H1 (cell line): ENCODE data around the gene TMEM38A. TPM values are rescaled to one million over a fixed set of nuclear protein-coding genes. Genes with fewer than 3 reads are reported as not detected.

Experiments
- CTCF ChIA-PET: fragments of 300-600 bp; sonication (Branson Sonifier 250); formaldehyde crosslinking; loops from one replicate; lab custom pipeline; 2021; ENCODE audit not compliant: partially characterized antibody; lab: Charles Lee
- POLR2A ChIA-PET: fragments of 300-600 bp; sonication (Branson Sonifier 250); formaldehyde crosslinking; loops from one replicate; lab custom pipeline; 2021; ENCODE audit warnings: inconsistent platforms; ENCODE audit not compliant: partially characterized antibody; lab: Charles Lee
- DNase-seq, 2 experiments: peaks; one replicate each; pipeline versions ENCODE4 v3.0.0 to v3.0.0-alpha.2; 2010 to 2022; ENCODE audit warnings: low spot score in 2 of 2, low read depth in 1 of 2, mixed read lengths in 1 of 2
- FAIRE-seq: peaks from 2 replicates; lab custom pipeline; 2011; peaks lifted over from hg19 to GRCh38; lab: Jason Lieb, UNC
- H2AFZ ChIP-seq: 2 replicates; pipeline ENCODE4 v1.8.1; 2012; ENCODE audit warnings: low read length, inconsistent platforms
- H2AK5ac ChIP-seq: 2 replicates; pipeline ENCODE4 v1.6.1; 2013; ENCODE audit warnings: low read depth, low read length
- H2BK120ac ChIP-seq: replicated peaks from 2 replicates; pipeline ENCODE3; 2013; ENCODE audit warnings: low read depth, low read length, inconsistent platforms
- H2BK12ac ChIP-seq: 2 replicates; pipeline ENCODE4 v1.6.1; 2013; ENCODE audit warnings: low read depth, low read length
- H2BK15ac ChIP-seq: 2 replicates; pipeline ENCODE4 v1.6.1; 2013; ENCODE audit warnings: low read length
- H2BK20ac ChIP-seq: 2 replicates; pipeline ENCODE4 v1.6.1; 2013; ENCODE audit warnings: low read length
- H2BK5ac ChIP-seq: 2 replicates; pipeline ENCODE4 v1.6.1; 2013; ENCODE audit warnings: low read depth, low read length
- H3K14ac ChIP-seq: 2 replicates; pipeline ENCODE4 v1.6.1; 2013; ENCODE audit warnings: inconsistent platforms; ENCODE audit not compliant: insufficient read length
- H3K18ac ChIP-seq: 2 replicates; pipeline ENCODE4 v1.6.1; 2013; ENCODE audit warnings: low read length; ENCODE audit errors: extremely low read depth
- H3K23ac ChIP-seq: 2 replicates; pipeline ENCODE4 v1.6.1; 2013; ENCODE audit warnings: inconsistent platforms; ENCODE audit not compliant: insufficient read length
- H3K23me2 ChIP-seq: 2 replicates; pipeline ENCODE4 v1.6.1; 2013; ENCODE audit warnings: low read depth, low read length
- H3K27ac ChIP-seq: 2 replicates; pipeline ENCODE4 v1.6.1; 2011; ENCODE audit warnings: low read depth, low read length, inconsistent platforms
- H3K27me3 ChIP-seq, 4 experiments: replicated peaks in 1 of 4; 1 replicate in 1 of 4; 2 replicates in 3 of 4; pipeline versions ENCODE4 v1.6.1 to v1.8.1; 2011 to 2013; ENCODE audit warnings: low read length in 3 of 4, mild to moderate bottlenecking in 3 of 4, inconsistent platforms in 2 of 4, mixed read lengths in 2 of 4, moderate library complexity in 1 of 4; ENCODE audit not compliant: control insufficient read depth in 3 of 4, insufficient read depth in 3 of 4; ENCODE audit errors: extremely low read depth in 1 of 4
- H3K36me3 ChIP-seq, 4 experiments: 2 replicates each; pipeline versions ENCODE4 v1.6.1 to v1.8.1; 2011 to 2013; ENCODE audit warnings: mild to moderate bottlenecking in 4 of 4, low read length in 3 of 4, moderate library complexity in 2 of 4, control low read depth in 1 of 4, inconsistent platforms in 1 of 4; ENCODE audit not compliant: insufficient read depth in 4 of 4, control insufficient read depth in 2 of 4
- H3K4ac ChIP-seq: replicated peaks from 2 replicates; pipeline ENCODE3; 2013; ENCODE audit warnings: low read length, low read depth, mixed read lengths, inconsistent platforms; ENCODE audit not compliant: insufficient read length
- H3K4me1 ChIP-seq, 4 experiments: replicated peaks in 1 of 4; 1 replicate in 1 of 4; 2 replicates in 3 of 4; pipeline versions ENCODE4 v1.6.1 to v1.8.1; 2011 to 2013; ENCODE audit warnings: low read length in 3 of 4, inconsistent platforms in 2 of 4, mixed read lengths in 1 of 4; ENCODE audit not compliant: insufficient read depth in 4 of 4, control insufficient read depth in 3 of 4
- H3K4me2 ChIP-seq, 2 experiments: 2 replicates each; pipeline versions ENCODE4 v1.6.1 to v1.8.1; 2011 to 2013; ENCODE audit warnings: low read depth in 2 of 2, low read length in 2 of 2, control low read depth in 1 of 2, inconsistent platforms in 1 of 2, mild to moderate bottlenecking in 1 of 2; ENCODE audit not compliant: insufficient read depth in 1 of 2
- H3K4me3 ChIP-seq, 4 experiments: fragments of 200-600, 300-600 bp in 1 of 4; sonication (generic), shearing (Covaris generic), sonication (Bioruptor Twin) in 1 of 4; 2 replicates each; pipeline versions ENCODE4 v1.5.1 to v1.8.1; 2011 to 2016; ENCODE audit warnings: low read length in 4 of 4, low read depth in 3 of 4, control low read depth in 2 of 4, inconsistent platforms in 2 of 4, mild to moderate bottlenecking in 2 of 4, mixed read lengths in 1 of 4, moderate library complexity in 1 of 4; ENCODE audit not compliant: insufficient read depth in 2 of 4; ENCODE audit errors: extremely low read depth in 1 of 4
- H3K56ac ChIP-seq: replicated peaks from 2 replicates; pipeline ENCODE3; 2013; ENCODE audit warnings: low read depth, mild to moderate bottlenecking, mixed read lengths, low read length, inconsistent platforms; ENCODE audit not compliant: insufficient read length
- H3K79me1 ChIP-seq: 2 replicates; pipeline ENCODE4 v1.6.1; 2013; ENCODE audit warnings: low read depth, low read length, control low read depth
- H3K79me2 ChIP-seq, 2 experiments: 2 replicates each; pipeline versions ENCODE4 v1.6.1 to v1.8.1; 2012 to 2013; ENCODE audit warnings: low read length in 2 of 2, mild to moderate bottlenecking in 2 of 2, inconsistent platforms in 1 of 2; ENCODE audit not compliant: insufficient read depth in 2 of 2, control insufficient read depth in 1 of 2
- H3K9ac ChIP-seq, 4 experiments: replicated peaks in 1 of 4; 1 replicate in 1 of 4; 2 replicates in 3 of 4; pipeline versions ENCODE4 v1.6.1 to v1.8.1; 2011 to 2013; ENCODE audit warnings: low read depth in 3 of 4, low read length in 3 of 4, control low read depth in 2 of 4, mild to moderate bottlenecking in 2 of 4, moderate library complexity in 2 of 4, inconsistent platforms in 1 of 4; ENCODE audit errors: extremely low read depth in 1 of 4
- H3K9me3 ChIP-seq, 2 experiments: 2 replicates each; pipeline versions ENCODE4 v1.6.1 to v1.8.1; 2012 to 2013; ENCODE audit warnings: mild to moderate bottlenecking in 2 of 2, moderate library complexity in 2 of 2, control low read depth in 1 of 2, inconsistent platforms in 1 of 2, low read depth in 1 of 2, low read length in 1 of 2, mixed read lengths in 1 of 2; ENCODE audit not compliant: insufficient read depth in 2 of 2
- H4K20me1 ChIP-seq, 2 experiments: replicated peaks in 1 of 2; 2 replicates each; pipeline versions ENCODE3 to v1.8.1; 2011 to 2013; ENCODE audit warnings: inconsistent platforms in 2 of 2, low read length in 2 of 2, mild to moderate bottlenecking in 1 of 2; ENCODE audit not compliant: insufficient read depth in 2 of 2, control insufficient read depth in 1 of 2
- H4K5ac ChIP-seq: 2 replicates; pipeline ENCODE4 v1.6.1; 2013; ENCODE audit warnings: low read length, low read depth, mixed read lengths, inconsistent platforms; ENCODE audit not compliant: insufficient read length
- H4K8ac ChIP-seq: 2 replicates; pipeline ENCODE4 v1.8.0; 2013; ENCODE audit warnings: mild to moderate bottlenecking, moderate library complexity, low read length, inconsistent platforms; ENCODE audit not compliant: insufficient read depth; ENCODE audit errors: extremely low read depth
- H4K91ac ChIP-seq: replicated peaks from 2 replicates; pipeline ENCODE3; 2013; ENCODE audit warnings: low read length, mixed read lengths, inconsistent platforms; ENCODE audit not compliant: insufficient read length
- ASH2L ChIP-seq: fragments of 200-600, 300-600 bp; sonication (generic); IDR thresholded peaks from one replicate; pipeline ENCODE4 v1.7.1; 2017; ENCODE audit warnings: low read length
- ATF3 ChIP-seq: IDR thresholded peaks from 2 replicates; pipeline ENCODE4 v1.6.1; 2011; ENCODE audit warnings: low read depth, mild to moderate bottlenecking, low read length; ENCODE audit not compliant: insufficient read depth
- EZH2 ChIP-seq: fragments of 200-600 bp; sonication (generic); IDR thresholded peaks from 2 replicates; pipeline ENCODE4 v1.7.1; 2012; ENCODE audit warnings: low read depth, mild to moderate bottlenecking, moderate library complexity, low read length, inconsistent platforms; ENCODE audit not compliant: severe bottlenecking
- HDAC2 ChIP-seq, 2 experiments: fragments of 300-600 bp in 1 of 2; sonication (generic) in 1 of 2; IDR thresholded peaks; 2 replicates each; pipeline ENCODE4 v1.6.1; 2011 to 2012; ENCODE audit warnings: low read depth in 2 of 2, low read length in 2 of 2, mild to moderate bottlenecking in 2 of 2, moderate library complexity in 2 of 2, borderline replicate concordance in 1 of 2, inconsistent platforms in 1 of 2
- RBBP5 ChIP-seq: IDR thresholded peaks from 2 replicates; pipeline ENCODE4 v1.7.1; 2012; ENCODE audit warnings: low read depth, mild to moderate bottlenecking, inconsistent platforms, low read length, moderate library complexity, borderline replicate concordance
- RFX5 ChIP-seq: IDR thresholded peaks from 2 replicates; pipeline ENCODE4 v1.6.1; 2011; ENCODE audit warnings: low read depth, low read length, improper control_type of control experiment, borderline replicate concordance
- SIX5 ChIP-seq: IDR thresholded peaks from 2 replicates; pipeline ENCODE4 v1.6.1; 2011; ENCODE audit warnings: mild to moderate bottlenecking, low read depth, low read length
- SRF ChIP-seq: IDR thresholded peaks from 2 replicates; pipeline ENCODE4 v1.6.1; 2011; ENCODE audit warnings: mild to moderate bottlenecking, low read depth, low read length, moderate library complexity
- SUZ12 ChIP-seq: fragments of 200-600 bp; sonication (generic); IDR thresholded peaks from 2 replicates; pipeline ENCODE4 v1.6.1; 2012; ENCODE audit warnings: mild to moderate bottlenecking, inconsistent platforms, low read length, moderate library complexity, mixed read lengths
- YY1 ChIP-seq: IDR thresholded peaks from 2 replicates; pipeline ENCODE4 v1.6.1; 2011; ENCODE audit warnings: low read depth, mild to moderate bottlenecking, low read length
- WGBS, 2 experiments: shearing (Covaris generic) in 1 of 2; methylation state at CpG; one replicate each; pipeline versions ENCODE4 v1.1.6 to v1.1.7; 2013 to 2015; ENCODE audit warnings: low lambda C conversion rate in 2 of 2, mixed read lengths in 2 of 2, inconsistent platforms in 1 of 2, low coverage in 1 of 2, missing lambda C conversion rate in 1 of 2; ENCODE audit not compliant: insufficient replicate concordance in 2 of 2, insufficient coverage in 1 of 2, insufficient read length in 1 of 2; ENCODE audit errors: extremely low coverage in 1 of 2, missing lambda C conversion rate in 1 of 2; 5-methylcytosine and 5-hydroxymethylcytosine counted together
- polyA plus RNA-seq, 7 experiments: library from polyadenylated mRNA; depleted of rRNA in 3 of 7; stranded (reverse) in 5 of 7; unstranded in 2 of 7; fragments of >200 nt in 5 of 7; fragments of 200-250 nt in 2 of 7; gene quantifications; 1 replicate in 5 of 7; 2 replicates in 1 of 7; 4 replicates in 1 of 7; pipeline versions ENCODE4 v1.2.1 to v1.2.3, GENCODE V29; 2011 to 2013; ENCODE audit warnings: missing spikeins in 2 of 7, mixed read lengths in 2 of 7
- total RNA-seq: library from RNA; stranded (reverse); fragmentation: NEBNext Ultra II Directional; extraction: Animal tissue kit (Norgen Biotek cat#: 25700); gene quantifications from 2 replicates; pipeline ENCODE4 v1.2.1, GENCODE V29; 2021

Gene TMEM38A
- total and polyA plus RNA-seq, 2 of the 8 experiments (the other 6 are each of a cell fraction or from before 2014, with no cell fraction given): 8.9 to 9.2 TPM

GRCh38 chr19:16655727-16656126 lies 5.2 kb upstream of the TMEM38A start:
- no peak overlapping the region for H3K23ac ChIP-seq
- no peak overlapping the region for H3K9ac ChIP-seq
- H3K56ac ChIP-seq: no peak overlapping the region
- no peak for DNase-seq
- H2AK5ac ChIP-seq: no peak overlapping the region
- H4K5ac ChIP-seq: no peak overlapping the region
- no peak overlapping the region for H2BK15ac ChIP-seq
- H3K9me3 ChIP-seq: no peaks in the 10 kb centered on the region
- H3K4me3 ChIP-seq: no peak overlapping the region
- H2BK20ac ChIP-seq: no peak overlapping the region
- TF ChIP-seq ASH2L (no peak), EZH2 (no peak), RFX5 (no peak), RBBP5 (no peak), SRF (no peak), YY1 (no peak), SUZ12 (no peak), ATF3 (no peak), HDAC2 (IDR thresholded peaks at IDR 0.05; ENCODE audit: borderline replicate concordance in 1 of 2, low read depth in 2 of 2, low read length in 2 of 2) (no peak), SIX5 (no peak)
- peaks cover 13% of the 10 kb centered on the region for H3K79me1 ChIP-seq
- H2AFZ ChIP-seq: no peak overlapping the region
- H2BK12ac ChIP-seq: no peak overlapping the region
- no peak overlapping the region for H3K27ac ChIP-seq
- ChIA-PET CTCF (no interaction called here), POLR2A (interaction anchor here (1.2 to 2.0 kb wide), 3 partner anchors 10 to 18 kb away, joined by 4 to 13 read pairs (median 6); no protein-coding TSS in a partner anchor)
- no peaks in the 10 kb centered on the region for H3K27me3 ChIP-seq
- no peak overlapping the region for H3K18ac ChIP-seq
- no peak overlapping the region for H4K8ac ChIP-seq
- 78% methylated on average over 11 of the region's 11 CpGs; no CpG with 5 or more reads in 1 of the 2 experiments for WGBS, 2 experiments
- no peak overlapping the region for H3K4me2 ChIP-seq
- no peak overlapping the region for H3K14ac ChIP-seq
- peaks cover 6% of the 10 kb centered on the region; the same call in 1 of the 2 replicates for H3K23me2 ChIP-seq
- no peak overlapping the region for H3K4ac ChIP-seq
- no peak for FAIRE-seq
- H2BK5ac ChIP-seq: no peak overlapping the region
- H3K79me2 ChIP-seq: peaks cover 13 to 32% of the 10 kb centered on the region in 2 experiments
- peaks cover 12 to 24% of the 10 kb centered on the region in 2 experiments for H4K20me1 ChIP-seq
- no peak overlapping the region for H2BK120ac ChIP-seq
- H4K91ac ChIP-seq: no peak overlapping the region
- peaks cover 0 to 5% (median 2%) of the 10 kb centered on the region in 4 experiments; a peak in 4 of 7 replicates for H3K4me1 ChIP-seq
- H3K36me3 ChIP-seq: peaks cover 25 to 74% (median 50%) of the 10 kb centered on the region in 4 experiments
